ENCODE data around the gene NFATC4.

Gene NFATC4

GRCh38 chr14:24378981-24379906 lies 11.3 kb downstream of the NFATC4 start:
- TF ChIP-seq CTCF (IDR thresholded peaks at IDR 0.05), result no peak

GRCh38 chr14:24379907-24380730 lies 12.1 kb downstream of the NFATC4 start:
- no peak for TF ChIP-seq CTCF (IDR thresholded peaks at IDR 0.05)

GRCh38 chr14:24381363-24382063 lies 13.5 kb downstream of the NFATC4 start:
- TF ChIP-seq CTCF (IDR thresholded peaks at IDR 0.05), result no peak

GRCh38 chr14:24382064-24382371 lies 14.0 kb downstream of the NFATC4 start:
- TF ChIP-seq CTCF (IDR thresholded peaks at IDR 0.05), result no peak

- no peak for TF ChIP-seq CTCF (IDR thresholded peaks at IDR 0.05)
These were observed 16.2 kb downstream of the NFATC4 start for GRCh38 chr14:24384169-24384568.

- TF ChIP-seq CTCF (IDR thresholded peaks at IDR 0.05), result no peak
These were observed 17.5 kb downstream of the NFATC4 start for GRCh38 chr14:24385524-24385923.

GRCh38 chr14:24387009-24387345 lies 19.0 kb downstream of the NFATC4 start:
- TF ChIP-seq CTCF (IDR thresholded peaks at IDR 0.05), result no peak
